Fibroblast of the conjunctiva (primary cell): ENCODE data around the gene TNFSF9.
"Not testable (repeated sequence)": the region's sequence is repeated elsewhere in the genome, so short reads cannot be mapped to it uniquely, and the experiment has no call there.

Experiments
- DNase-seq: peaks from one replicate; pipeline ENCODE4 v3.0.0-alpha.2; 2010; ENCODE audit warnings: low read depth

TNFSF9 gene

DNA sequence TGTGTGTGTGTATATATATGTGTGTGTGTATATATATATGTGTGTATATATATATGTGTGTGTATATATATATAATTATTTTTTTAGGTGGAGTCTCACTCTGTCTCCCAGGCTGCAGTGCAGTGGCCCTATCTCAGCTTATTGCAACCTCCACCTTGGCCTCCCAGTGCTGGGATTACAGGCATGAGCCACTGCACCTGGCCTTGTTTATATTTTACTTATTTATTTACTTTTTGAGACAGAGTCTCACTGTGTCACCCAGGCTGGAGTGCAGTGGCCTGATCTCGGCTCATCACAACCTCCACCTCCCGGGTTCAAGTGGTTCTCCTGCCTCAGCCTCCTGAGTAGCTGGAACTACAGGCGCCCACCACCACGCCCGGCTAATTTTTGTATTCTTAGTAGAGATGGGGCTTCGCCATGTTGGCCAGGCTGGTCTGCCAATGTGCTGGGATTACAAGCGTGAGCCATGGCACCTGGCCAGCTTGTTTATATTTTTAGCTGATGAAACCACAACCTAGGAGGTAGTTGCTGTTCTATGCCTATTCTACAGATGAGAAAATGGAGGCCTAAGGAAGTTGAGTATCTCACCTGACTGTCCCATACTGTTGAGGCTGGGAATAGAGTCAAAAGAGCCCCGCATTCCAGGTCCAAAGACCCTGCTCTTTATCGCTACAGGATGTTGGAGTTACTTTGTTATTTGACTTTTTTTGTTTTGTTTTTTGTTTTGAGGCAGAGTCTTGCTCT, 22.6 kb upstream of the TNFSF9 start:
- DNase-seq = not testable (repeated sequence)

DNA sequence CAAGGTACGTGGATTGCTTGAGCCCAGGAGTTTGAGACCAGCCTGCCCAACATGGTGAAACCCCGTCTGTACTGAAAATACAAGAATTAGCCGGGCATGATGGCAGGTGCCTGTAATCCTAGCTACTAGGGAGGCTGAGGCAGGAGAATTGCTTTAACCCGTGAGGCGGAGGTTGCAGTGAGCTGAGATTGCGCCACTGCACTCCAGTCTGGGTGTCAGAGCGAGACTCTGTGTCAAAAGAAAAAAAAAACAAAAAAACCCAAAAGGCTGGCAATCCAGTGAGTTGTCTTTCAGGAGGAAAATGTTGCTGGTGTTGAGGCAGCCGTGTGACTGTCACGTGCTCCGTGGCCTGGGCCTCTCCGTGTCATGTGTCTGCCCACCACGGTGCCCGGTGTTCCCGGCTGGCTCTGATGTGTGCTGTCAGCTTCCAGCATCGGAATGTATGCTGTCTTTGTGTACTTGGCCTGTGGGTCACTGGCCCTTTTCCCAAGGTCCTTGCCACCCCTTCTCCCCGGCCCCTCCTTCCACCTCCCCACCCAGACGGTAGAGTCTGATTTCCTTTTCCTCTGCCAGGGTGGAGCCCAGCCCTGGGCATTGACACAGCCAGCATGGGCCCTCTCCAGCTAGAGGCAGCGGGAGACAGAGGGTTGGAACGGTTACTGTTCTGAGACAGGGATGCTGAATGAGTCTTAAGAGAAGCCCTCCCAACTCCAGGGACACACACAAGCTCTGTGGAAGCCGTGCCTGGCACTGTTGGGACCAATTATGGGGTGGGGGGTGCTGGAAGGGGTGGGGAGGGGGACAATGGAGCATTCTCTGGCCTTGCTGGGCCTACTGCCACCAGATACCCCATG, 21.5 kb upstream of the TNFSF9 start:
- no peak for DNase-seq

DNA sequence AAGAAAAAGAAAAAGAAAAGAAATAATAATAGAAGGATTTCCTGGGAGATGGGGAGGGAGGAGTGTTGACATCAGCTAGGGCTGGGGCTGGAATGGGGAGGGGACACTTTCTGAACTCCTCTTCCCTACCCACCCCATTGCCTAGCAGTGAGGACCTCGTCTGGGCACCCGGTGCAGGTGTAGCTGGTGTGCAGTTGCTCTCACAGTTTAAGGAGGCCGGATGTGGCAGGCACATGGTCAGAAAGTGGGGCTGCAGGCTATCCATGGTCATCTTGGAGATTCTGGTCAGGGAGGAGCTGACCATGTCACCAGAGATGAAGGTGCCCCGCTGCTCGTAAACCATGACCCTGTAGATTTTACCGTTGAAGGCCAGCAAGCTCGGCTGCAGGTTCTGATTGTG, 20.2 kb upstream of the TNFSF9 start:
- DNase-seq = no peak

DNA sequence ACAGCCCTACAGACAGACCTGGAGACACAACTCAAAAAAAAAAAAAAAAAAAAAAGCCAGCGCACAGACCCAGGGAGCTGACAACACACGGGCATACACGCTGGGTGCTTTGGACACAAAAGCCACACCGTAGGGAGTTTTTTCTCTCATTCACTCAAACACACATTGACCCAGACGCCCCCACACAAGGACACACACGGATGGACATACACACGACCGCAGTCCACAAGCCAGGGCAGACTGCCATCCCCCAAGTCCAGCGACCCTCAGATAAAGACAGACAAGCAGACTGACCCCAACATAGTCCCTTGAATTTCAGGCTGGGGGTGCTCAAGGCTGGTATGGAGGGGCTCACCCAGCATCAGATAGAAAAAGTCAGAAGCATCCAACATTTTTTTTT, 16.7 kb upstream of the TNFSF9 start:
- DNase-seq = no peak

DNA sequence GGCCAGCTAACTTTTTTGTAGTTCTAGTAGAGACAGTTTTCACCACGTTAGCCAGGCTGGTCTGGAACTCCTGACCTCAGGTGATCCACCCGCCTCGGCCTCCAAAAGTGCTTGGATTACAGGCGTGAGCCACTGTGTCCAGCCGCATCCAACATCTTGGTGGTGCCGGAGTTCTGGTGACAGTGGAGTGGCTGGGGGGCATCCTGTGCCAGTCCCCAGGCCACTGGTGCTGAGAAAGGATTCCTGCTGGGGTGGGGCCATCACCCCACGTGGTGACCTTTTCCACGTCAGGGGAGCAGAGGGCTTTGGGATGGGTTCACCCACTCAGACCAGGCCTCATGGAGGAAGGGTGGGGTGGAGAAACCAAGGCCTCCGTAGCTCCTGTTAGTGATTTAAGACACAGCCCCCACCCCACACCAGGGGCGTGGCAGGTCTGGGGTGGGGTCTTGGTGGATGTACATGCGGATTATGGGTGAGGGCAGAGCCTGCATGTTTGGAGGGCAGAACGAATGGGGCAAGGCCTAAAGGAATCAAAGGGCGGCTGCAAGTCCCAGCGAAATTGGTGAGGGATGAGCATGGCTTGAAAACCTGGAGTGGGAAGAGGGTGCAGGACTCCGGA, 15.8 kb upstream of the TNFSF9 start:
- no peak for DNase-seq

DNA sequence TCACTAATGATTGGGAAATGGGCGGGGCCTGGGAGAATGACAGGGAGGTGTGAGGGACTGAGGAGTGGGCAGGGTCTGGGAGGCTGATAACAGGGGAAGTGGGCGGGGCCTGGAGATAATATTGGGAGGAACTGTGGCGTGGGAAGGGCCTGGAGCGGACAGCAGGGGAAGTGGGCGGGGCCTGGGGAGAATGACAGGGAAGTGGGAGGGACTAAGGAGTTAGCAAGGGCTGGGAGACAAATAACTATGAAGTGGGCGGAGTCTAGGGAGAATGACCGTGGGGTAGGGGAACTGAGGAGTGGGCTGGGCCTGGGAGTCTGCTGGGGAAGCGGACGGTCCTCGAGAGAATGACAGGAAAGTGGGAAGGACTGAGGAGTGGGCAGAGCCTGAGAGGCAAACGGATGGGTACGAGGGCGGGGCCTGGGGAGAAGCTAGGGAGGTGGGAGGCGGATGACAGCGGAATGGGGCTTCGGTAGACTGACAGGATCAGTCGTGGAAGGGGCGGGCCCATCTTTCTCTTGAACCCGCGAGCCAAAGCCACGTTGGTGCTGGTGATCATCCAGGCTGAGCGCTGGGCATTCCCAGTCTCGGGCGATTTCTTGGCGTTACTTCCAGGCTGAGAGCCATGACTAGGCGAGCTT, 14.7 kb upstream of the TNFSF9 start:
- peak; percentile 84 for DNase-seq

DNA sequence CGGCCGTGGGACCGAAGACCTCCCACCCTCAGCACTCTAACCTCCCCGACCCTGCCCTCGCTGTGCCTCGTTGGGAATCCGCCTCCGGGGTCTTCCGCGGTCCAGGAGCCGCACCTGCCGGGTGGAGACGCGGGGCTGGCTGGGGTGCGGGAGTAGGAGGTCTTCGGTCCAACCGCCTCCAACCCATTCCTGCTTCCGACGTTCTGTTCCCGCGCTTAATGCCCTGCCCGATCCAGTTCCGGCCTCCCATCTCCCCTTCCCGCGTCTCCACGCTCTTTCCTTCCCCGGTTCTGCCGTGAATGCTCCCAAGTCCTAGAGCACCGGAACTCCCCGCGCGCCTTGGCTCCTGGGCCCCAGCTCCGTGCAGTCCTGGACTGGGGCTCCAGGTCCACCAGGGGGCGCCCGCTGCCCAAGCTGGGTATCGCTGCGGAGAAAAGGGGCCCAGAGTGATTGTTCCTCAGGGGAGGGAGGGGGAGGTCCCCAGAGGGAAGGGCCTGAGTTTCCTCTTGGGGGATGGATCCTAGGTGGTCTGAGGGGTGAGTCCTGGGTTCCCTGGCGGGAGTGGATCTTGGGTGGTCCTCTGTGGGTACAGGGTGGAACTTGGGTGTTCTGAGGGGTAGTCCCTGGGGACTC, 14.1 kb upstream of the TNFSF9 start:
- DNase-seq = peak; percentile 63

DNA sequence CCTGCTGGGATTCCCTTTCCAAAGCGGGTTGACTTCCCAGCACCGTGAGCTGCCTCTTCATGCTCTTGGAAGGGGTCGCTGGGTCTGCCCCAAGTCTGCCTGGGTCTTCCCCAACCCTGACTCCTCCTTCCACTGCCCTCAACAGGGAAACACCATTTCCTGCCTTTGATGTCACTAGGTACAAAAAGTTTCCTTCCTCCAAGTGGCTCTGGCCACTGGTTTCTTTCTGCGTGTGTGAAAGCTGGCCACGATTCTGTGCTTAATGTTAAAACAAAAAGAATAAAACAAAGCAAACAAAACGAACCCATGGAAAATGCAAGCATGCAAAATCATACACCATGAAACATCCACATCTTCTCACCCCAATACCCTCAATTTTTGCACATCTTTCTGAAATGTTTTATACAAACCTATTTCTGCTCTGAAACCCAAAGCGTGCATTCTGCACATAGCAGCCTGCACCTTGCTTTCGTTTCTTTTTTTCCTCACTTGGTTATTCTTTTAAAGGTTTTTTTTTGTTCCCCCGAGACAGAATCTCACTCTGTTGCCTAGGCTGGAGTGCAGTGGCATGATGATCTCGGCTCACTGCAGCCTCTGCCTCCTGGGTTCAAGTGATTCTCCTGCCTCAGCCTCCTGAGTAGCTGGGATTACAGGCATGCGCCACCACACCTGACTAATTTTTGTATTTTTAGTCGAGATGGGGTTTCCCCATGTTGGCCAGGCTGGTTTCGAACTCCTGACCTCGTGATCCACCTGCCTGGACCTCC, 12.5 kb upstream of the TNFSF9 start:
- DNase-seq = no peak

DNA sequence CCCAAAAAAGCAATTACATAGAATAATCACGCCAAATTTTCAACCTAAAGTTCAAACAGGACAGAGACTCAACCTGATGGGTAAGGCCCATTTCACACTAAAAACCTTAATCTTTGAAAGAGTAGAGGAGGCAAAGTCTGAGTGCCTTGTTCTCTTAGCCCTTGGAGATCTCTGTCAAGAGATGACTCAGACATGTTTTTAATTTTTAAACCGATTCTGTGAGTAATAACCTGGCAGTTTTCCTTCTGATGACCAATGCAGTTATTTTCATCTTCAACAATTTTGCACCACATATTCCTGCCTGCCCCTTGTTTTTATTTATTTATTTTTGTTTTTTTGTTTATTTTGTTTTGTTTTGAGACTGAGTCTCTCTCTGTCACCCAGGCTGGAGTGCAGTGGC, 11.5 kb upstream of the TNFSF9 start:
- DNase-seq = peak; percentile 51

DNA sequence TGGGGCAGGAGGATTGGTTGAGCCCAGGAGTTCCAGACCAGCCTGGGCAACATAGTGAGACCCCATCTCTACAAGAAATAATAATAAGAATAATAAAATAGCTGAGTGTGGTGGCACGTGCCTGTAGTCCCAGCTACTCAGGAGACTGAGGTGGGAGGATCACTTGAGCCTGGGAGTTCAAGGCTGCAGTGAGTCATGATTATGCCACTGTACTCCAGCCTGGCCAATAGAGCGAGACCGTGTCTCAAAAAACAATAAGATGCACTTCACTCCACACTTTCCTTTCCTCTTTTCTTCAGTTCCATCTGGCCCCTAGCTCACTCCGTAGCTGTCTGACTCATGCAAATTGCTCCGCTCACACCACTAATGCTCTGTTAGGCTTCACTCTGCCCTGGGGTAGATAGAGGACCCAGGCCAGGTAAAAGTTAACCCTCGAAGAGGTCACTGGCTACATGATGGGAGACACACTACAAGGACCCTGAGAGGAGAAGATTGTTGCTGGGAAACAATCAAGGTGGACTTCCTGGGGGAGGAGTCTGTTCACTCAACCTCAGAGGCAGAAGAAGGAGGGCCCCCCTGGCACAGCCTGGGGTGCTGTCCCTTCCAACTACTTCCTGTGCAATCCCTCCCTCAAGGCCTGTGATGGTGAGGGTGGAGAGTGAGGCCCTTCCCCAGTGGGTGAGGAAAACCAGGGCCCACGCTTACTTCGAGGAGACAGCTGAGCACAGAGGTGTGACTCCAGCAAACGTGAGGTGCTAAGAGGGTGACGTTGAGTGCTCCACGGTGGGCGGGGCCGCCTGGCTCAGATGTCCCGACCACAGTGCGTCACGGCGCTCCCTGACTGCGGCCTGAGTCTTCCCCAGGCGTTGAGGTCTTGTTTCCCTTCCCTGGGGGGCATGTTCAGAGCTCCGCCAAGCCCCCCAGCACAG, 8.8 kb upstream of the TNFSF9 start:
- no peak for DNase-seq

DNA sequence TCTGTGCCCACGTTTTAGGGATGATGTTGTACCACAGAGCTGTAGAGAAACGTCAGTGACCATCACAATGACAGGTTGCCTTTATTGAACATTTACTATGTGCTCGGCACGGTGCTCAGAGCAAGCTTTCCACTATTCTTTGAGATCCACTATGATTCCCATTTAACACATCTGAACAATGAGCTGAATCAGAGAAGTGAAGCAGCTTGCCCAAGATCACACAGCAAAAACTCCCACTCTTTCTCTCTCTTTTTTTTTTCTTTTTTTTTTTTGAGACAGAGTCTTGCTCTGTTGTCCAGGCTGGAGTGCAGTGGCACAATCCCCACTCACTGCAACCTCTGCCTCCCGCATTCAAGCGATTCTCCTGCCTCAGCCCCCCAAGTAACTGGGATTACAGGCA, 8.1 kb upstream of the TNFSF9 start:
- DNase-seq = no peak

DNA sequence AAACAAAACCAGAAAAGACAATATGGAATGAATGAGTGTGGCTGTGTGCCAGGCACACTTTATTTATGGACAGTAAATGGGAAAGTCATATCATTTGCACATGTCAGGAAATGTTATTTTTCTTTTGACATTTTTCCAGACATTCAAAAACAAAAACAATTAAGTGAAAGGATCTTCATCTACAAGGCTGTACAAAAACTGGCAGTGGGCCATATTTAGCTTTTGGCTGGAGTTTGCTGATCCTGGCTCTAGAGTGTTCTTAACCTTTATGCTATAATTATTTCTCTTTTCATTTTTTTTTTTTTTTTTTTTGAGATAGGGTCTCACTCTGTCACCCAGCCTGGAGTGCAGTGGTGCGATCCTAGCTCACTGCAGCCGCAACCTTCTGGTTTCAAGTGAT, 6.5 kb upstream of the TNFSF9 start:
- DNase-seq = no peak

DNA sequence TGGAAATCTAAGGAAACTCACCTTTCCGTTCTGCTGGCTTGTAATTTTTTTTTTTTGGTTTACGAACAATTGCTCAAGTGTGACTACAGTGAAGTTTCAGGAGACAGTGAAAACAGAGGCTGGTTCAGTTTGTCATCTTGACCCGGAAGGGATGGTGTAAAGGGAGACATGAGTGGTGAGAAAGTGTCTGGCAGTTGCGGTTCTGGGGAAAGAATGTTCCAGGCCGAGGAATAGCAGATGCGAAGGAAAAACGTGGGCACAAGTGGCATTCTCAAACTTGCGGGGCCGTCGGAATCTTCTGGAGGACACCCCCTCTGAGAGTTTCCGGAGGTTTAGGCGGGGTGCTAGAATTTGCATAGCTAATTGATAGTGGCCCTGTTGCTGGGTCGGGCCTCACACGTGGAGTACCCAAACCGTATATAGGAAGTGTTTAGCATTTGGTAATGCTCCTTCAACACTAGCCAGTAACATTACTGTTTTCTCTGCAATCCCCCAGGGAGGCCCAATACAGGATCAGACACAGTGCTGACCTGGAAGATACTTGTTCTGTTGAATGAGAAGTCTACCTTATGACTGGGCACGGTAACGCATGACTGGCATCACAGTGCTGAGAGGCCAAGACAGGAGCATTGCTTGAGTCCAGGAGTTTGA, 2.8 kb upstream of the TNFSF9 start:
- no peak for DNase-seq

DNA sequence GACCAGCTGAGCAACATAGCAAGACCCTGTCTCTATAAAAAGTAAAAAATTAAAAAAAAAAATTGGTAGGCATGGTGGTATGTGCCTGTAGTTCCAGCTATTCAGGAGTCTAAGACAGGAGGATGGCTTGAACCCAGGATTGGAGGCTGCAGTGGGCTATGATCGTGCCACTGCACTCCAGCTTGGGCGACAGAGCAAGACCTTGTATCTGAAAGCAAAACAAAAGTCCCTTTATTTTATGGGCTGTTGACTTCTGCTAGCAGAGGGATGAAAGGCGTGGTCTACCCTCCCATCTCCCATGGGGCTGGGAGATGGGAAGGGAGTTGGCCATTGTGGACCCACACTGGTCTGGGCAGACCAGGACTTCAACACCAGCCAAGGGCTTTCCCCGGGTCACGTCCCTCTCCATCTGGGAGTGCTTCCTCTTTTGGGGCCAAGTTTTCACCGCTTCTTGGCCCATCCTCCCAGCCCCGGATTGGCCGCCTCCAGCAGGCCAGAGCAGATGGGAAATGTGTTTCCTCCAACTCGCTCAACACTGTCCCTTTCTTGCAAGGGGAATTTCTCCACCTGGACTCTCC, 2.2 kb upstream of the TNFSF9 start:
- DNase-seq = no peak

DNA sequence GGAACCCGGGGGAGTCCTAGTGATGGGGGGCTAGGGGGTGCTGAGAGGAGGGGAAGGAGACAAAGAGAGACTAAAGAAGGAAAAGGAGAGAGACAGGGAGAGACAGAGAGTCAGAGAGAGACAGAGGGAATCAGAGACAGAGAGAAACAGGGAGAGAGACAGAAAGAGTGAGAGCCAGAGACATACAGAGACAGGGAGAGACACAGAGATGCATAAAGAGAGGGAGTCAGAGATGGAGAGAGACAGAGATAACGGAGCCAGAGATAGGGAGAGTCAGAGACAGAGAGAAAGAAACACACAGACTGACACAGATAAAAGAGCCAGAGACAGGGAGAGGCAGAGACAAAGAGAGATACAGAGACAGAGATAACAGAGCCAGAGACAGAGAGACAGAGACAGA, 1.5 kb upstream of the TNFSF9 start:
- no peak for DNase-seq

DNA sequence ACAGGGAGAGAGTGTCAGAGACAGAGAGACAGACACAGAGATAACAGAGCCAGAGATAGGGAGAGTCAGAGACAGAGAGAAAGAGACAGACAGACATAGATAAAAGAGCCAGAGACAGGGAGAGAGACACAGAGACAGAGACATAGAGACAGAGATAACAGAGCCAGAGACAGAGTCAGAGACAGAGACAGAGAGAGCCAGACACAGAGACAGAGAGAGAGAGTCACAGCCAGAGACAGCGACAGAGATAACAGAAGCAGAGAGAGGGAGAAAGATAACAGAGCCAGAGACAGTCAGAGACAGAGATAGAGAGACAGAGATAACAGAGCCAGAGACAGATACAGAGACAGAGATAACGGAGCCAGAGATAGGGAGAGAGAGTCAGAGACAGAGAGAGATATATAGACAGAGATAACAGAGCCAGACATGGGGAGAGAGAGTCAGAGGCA, 865 bp upstream of the TNFSF9 start:
- DNase-seq = no peak

DNA sequence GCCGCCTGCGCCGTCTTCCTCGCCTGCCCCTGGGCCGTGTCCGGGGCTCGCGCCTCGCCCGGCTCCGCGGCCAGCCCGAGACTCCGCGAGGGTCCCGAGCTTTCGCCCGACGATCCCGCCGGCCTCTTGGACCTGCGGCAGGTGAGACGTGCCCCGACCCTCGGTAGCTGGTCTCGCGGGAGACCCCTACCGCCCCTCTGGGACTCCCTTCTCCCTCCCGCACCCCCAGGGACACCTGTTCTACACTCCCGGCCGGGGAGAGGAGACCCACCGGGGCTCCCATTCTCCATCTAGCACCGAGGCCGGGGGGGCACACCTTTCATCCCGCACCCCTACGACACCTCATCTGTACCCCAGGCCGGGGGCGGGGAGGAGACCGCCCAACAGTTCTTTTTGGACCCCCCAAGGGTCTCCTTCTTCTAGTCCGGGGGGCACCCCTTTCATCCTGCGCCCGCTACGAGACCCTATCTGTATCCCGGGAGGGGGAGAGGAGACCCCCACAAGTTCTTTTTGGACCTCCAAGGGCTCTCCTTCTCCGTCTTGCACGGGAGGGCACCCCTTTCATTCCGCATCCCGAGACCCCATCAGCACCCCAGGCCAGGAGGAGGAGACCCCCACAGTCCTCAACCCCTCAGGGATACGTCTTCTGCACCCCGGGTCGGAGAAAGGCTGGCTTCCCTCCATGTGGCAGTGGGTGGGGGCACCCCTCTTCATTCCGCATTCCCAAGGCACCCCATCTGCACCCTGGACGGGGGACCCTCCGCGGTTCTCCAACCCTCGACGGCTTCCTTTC, 533 bp downstream of the TNFSF9 start:
- no peak for DNase-seq

DNA sequence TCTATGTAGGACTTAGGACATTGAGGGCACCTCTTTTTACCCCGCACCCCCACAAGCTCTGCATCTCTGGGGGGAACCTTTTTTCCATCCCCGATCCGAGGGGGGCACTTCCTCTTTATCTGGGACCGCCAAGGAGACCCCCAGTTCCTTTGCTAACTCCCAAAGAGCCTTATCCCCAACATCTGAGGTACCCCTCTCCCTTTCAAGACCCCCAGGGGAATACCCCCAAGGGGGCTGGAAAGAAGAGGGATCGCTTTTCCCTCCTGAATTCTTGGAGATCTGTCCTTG, 1.1 kb downstream of the TNFSF9 start:
- DNase-seq = no peak
